NCI-H524 (cell line): ENCODE data around the gene HDAC9.
"Not testable (repeated sequence)": the region's sequence is repeated elsewhere in the genome, so short reads cannot be mapped to it uniquely, and the experiment has no call there.

Source experiments
- DNase-seq, 2 experiments: peaks; one replicate each; lab custom pipeline; 2025; lab: John Stamatoyannopoulos, UW

The HDAC9 gene

DNA sequence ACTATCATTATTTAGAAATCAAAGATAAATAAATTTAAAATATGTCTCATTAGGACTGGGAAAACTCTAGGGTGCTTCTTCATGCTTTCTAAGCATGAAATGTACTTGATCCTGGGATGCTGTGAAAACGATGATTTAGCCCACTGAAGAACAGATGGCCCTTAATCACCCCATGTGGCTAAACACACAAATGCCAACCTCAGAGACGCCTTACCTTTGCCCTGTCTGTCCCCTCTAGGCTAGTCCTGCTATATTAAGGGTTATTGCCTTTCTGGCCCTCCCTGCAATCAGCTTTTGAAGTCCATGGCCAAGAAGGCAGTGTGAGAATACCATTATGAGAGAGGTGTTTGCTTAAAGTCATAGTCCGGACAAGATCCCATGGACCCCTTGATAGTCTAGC is 404.7 kb downstream of the HDAC9 start:
- DNase-seq = peak; percentile 74 to 86

GRCh38 chr7:18900803-18901202 is 405.3 kb downstream of the HDAC9 start:
- DNase-seq = no peak

- no peak for DNase-seq
Measured at GRCh38 chr7:18901351-18901750, 405.8 kb downstream of the HDAC9 start.

DNA sequence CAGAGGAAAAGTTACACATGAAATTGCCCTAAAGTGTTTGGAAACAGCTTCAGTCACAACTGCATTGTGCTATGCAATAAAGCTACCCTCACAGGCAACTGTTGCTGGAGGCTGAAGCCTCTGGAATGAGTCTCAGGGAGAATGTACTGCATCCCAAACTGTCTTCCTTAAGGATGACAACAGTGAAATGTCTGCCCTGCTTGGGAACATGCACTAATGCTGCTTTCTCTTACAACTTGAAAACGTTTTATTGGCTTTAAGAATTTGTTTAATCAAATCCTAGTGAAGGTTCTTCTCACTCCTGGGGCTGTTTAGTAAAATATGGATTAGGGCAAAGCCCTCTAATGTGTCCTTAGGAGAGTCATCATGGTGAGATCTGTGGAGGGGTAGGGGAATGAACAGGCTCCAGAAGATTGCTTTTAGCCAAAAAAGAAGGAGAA is 406.5 kb downstream of the HDAC9 start:
- no peak for DNase-seq

DNA sequence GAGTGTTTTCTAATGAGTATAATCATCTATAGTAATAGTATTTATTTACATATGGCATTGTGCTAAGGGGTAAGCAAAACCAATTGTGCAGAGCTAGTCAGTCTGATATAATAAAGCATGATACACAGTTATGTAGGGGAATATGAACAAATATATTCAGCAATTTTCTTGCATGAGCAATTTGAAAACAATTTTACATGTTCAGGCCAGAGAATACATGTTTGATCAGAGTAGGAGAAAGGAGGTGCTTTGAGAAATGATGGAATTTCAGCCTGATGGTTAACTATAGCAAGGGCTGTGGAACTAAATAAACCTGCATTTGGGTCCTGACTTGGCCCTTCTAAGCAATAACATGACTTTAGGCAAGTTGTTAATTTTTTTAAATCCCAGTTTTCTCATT is 407.3 kb downstream of the HDAC9 start:
- no peak for DNase-seq

- DNase-seq = no peak
Measured at GRCh38 chr7:18903695-18904094, 408.1 kb downstream of the HDAC9 start.

DNA sequence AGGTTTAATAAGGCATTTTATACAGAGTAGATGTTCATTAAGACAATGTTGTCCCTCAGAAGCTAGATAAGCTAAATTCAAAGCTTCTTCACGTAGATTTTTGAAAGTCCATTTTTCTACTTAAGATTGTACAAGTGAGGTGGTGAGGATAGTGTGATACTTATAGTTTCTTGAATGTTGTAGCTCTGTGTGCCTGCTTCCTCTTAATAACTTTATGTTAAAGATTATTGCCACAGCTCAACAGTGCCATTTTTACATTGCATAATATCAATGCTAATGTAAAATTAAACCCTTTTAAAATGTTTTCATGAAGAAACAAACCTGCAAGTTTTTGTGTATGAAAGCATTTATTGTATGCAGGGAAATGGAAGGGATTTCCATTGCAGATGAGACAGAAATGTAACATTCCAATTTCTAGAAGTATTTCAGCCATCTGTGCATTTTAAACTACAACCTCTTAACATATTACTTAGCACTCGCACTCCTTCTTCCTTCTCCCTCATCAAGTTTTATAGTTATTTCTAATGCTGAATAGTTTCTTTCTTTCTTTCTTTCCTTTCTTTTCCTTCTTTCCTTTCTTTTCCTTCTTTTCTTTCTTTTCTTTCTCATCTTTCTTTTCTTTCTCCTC is 409.9 kb downstream of the HDAC9 start:
- no peak for DNase-seq

DNA sequence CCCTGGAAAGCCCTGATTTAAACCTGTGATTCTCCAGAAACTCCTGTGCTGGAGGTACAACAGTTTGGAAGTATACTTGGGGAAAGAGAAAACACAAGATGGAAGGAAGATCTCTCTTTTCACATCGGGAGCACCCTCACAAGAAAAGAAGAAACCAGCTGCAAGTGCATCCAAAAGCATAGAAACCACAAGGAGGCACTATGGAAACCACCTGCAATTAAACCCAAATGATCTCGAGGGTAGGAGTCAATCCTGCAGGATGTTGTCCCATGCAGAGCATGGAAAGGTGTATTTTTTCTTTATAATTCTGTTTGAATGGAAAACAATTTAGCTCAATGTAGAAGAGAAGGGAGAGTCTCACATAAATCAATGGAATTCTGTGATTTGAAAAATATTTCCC is 411.4 kb downstream of the HDAC9 start:
- DNase-seq = peak in 1 of 2 experiments; percentile 0

DNA sequence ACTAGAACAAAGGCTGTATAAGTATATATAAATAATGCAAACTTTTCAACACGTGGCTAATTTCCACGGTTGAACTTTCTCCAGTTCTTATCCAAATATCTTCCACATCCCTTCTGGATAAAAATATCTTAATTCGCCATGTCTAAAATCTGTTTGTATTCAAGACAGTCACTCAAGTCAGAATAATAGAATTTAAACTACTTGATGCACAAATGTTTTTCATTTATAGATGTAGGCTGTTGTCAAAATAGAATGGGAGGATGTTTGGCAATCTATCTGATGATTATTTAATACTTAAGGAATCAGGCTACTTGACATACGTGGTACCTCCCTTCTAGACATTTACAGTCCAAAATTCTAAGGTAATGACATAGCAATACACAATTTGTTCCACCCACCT is 417.6 kb downstream of the HDAC9 start:
- DNase-seq = no peak

DNA sequence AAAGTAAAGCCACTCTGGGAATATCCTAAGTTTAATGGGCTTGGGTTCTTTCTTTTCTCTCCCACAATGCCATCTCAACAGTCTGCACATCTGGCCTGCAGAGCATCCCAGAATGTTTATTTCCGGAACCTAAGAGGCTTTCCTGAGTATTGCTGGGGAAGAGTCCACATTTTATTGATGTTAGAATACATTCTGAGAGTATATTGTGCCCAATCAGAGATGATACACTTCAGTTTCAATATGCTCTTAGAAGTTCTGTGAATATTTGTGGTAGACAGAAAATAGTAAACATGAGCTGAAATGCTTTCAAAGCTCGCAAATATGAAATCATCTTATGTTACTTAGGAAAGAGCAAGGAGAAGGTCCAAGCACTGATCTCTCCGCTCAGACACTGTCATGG is 421.3 kb downstream of the HDAC9 start:
- DNase-seq = no peak

- no peak for DNase-seq
Measured at GRCh38 chr7:18927134-18927533, 431.6 kb downstream of the HDAC9 start.

DNA sequence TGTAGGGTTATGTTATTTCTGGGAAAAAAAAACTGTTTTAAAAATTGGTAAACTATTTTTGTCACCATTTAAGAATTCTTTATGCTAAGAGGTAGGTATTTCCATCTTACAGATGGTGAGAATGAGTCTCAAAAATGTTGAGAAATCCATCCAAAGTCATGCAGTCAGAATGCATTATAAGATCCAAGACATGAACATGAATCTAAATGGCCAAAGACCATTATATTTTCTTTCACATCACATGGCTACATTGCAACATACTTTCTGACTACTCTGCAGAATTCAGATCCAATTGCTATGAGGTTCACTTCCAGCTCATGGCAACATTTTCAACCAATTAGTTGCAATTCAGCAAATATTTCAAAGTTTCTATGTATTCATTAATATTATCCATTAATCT is 440.7 kb downstream of the HDAC9 start:
- no peak for DNase-seq

DNA sequence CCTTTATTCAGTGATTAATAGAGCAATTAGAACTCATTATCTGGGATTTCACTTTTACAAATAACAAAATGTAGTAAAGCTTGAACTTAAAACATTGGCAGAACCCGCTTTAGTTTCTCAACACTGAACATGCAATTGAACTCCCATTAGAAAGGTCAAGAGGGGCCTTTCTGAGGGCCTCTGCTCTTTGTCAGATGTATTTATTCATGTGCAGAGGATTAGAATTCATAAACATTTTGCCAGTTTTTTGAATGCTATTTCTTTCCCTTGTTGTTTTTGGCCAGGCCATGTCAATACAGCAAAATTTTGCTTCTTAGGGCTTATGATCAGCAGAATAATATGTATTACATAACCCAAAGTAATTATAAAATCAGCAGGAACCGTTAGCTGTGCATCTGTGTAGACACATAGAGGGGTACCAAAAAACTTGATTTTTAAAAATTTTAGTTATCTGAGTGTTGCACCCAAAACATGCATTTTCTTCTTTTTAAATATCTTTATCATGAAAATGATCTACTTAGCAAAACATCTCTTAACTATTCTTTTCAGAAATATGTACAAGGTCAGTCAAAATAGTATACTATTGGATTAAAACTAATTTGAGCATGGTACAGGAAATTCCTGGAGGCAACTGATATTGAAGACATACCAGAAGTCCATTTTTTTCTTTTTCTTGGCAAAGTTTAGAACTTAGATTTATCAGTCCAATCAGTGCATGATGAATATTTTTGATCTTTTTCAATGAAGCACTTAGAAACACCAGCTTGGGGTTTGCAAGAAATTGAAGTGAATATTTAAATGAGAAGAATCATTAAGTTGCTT is 444.4 kb downstream of the HDAC9 start:
- DNase-seq = no peak

DNA sequence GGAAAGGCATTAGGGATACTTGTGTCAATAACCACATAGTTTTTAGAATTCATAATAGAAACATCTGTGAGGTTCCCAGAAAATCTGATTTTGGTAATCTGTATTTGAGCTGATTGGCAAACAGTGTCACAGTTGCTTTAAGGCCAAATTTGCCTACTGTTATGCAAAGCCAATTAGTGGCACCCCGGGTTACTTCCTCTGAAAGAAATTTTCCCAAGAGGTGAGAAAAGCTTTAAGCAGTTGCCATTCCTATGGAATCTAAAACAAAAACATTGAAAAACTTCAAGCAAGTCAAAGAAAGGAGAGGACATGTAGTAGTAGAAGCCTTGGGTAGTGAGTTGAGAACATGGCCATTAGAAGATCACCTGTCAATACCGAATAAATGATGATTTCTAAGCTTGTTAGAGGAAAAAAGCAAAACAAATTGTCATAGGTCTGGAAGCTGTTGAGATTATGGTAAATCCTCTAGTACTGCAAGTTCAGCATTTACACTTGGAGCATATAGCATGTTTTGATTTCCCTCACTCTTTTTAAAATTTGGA is 445.1 kb downstream of the HDAC9 start:
- DNase-seq = no peak

DNA sequence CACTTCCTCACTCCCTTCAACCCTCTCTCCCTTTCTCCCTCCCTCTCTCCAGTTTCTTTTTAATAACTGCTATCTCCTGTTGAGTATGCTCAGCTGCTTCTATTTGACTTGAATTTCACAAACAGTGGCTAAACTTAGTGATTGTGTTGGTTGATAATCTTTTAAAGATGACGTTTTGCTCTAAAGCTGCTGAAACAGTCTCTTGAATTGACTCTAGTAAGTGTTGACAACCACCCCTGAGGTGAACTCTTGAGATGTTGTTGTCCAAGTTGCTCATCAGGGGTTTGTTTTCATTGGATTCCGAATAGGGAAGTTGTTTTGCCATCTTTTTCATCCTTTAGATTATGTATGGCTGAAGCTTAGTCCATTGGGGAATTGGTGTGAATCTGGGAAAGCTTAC is 445.7 kb downstream of the HDAC9 start:
- DNase-seq = no peak

DNA sequence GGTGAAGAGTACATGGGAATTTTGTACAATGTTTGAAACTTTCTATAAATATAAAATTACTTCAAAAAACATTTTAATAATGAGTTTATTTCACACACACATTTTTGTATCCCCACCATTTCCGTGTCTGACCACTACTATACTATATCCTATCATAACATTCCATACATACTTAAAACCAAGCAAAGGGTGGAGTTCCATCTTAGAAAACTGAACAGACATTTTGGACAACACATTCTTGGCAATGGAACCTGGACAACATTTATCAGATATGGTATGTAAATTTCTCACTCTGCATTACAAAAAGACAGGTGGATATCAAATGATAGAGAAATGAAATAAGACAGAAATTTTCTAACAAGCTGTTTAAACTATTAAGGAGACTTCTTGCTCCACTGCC is 453.0 kb downstream of the HDAC9 start:
- DNase-seq = no peak

DNA sequence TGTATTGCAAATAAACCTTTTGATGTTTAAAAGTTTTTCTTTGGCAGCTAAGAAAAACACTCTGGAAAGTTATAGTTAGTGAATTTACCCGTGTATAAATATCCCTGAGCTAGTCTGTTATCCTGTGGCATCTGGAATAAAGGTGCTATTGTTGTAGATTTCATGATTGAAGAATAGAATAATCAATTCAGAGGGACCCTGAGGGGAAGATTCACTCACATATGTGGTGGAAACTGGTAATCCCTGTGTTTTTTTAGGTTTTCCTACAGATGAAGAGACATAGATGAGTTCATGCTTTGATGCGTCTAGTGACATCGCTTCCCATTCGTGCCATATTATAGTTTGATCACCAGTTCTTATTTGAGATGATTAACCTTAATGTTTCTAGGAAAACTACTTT is 457.3 kb downstream of the HDAC9 start:
- DNase-seq = no peak

DNA sequence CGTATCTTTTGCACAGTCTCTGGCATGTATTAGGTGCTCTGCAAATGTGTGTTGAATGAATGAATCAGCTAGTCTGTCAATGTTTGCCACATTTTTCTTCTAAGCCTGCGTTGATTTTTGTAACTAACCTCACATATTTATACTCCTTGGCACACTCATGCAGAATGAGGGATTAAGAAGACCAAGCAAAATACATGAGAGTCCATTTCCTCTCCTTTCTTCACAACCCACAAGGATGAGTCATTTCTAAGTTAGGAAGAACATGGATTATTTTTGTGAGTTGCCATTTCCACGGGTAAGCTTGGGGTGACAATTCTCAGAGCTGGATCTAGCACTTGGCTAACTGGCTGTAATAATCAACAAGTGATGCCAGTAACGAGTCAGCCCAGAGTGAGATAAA is 463.1 kb downstream of the HDAC9 start:
- no peak for DNase-seq

DNA sequence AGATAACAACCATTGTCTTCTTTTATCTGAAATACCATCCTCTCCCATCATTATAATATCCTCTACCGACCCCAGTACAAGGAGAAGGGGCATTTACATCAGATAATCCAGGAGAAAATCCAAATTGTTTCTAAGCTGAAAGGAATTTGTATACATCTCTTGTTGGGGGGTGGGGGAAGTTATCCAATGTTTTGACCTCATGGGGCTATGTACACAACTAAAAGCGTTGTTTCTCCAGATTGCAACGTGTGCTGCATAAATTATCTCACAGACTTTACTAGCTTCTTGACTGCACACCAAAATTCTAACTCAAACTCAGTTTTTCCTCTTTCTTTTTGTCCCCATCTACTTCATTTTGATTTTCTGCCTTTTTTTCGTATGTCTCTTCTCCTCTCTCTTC is 465.2 kb downstream of the HDAC9 start:
- DNase-seq = no peak

- DNase-seq = no peak
Measured at GRCh38 chr7:18962031-18962430, 466.5 kb downstream of the HDAC9 start.

DNA sequence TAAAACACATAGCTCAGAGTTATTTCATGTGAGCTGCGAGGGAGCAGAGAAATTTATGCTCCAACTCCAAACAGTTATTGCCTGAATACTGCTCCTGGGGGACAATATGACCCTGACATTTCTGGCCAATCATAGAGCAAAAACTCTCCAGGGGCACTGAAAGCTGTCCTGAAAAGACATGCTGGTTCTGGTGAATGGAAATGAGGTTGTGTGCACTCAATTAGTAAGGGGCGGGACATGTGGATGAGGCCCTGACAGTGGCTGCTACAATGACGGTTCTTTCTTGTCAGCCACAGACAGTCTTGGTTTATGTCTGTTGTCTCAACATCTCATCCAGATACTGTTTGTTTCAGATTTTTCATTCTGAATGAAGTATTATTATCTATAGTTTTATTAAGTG is 470.1 kb downstream of the HDAC9 start:
- no peak for DNase-seq

DNA sequence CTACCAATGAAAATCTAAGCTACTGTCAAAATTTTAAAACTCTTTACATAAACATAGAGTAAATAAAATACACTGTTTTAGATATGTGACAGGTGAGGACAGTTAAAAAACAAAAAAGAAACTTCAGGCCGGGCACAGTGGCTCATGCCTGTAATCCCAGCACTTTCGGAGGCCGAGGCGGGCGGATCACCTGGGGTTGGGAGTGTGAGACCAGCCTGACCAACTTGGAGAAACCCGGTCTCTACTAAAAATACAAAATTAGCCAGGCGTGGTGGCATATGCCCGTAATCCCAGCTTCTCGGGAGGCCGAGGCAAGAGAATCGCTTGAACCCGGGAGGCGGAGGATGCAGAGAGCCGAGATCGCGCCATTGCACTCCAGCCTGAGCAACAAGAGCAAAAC is 472.2 kb downstream of the HDAC9 start:
- DNase-seq = not testable (repeated sequence)

- DNase-seq = no peak
Measured at GRCh38 chr7:18971839-18972238, 476.3 kb downstream of the HDAC9 start.
